ENCODE results near the gene FABP7. TPM values are rescaled to one million over a fixed set of nuclear protein-coding genes. Genes with fewer than 3 reads are reported as not detected.

FABP7 gene
- total and polyA plus RNA-seq, 2 of the 13 experiments (the other 11 are each of a cell fraction or from before 2014, with no cell fraction given), result not detected

GRCh38 chr6:122755901-122756300 lies 23.6 kb upstream of the FABP7 start (continued):
- TF ChIP-seq PAX8 (CRISPR knock-in tag; IDR thresholded peaks at IDR 0.05; ENCODE audit: borderline replicate concordance) (no peak), ZNF605 (CRISPR knock-in tag; IDR thresholded peaks at IDR 0.05) (no peak)

- no TSS peak for BruUV-seq (replicated peaks)
- intact Hi-C loops (cut with micrococcal nuclease; ENCODE audit: unreplicated experiment), result no loop called here
- Histone ChIP-seq H3K4me2 (ENCODE audit: low read depth, low read length) (no peak overlapping the region), H2AFZ (ENCODE audit: low read length) (no peak overlapping the region), H4K20me1 (ENCODE audit: insufficient read depth, low read length) (no peaks in the 10 kb centered on the region), H3K27ac (ENCODE audit: extremely low read length, insufficient read depth, low read length) (no peak overlapping the region), H3K9ac (ENCODE audit: insufficient read depth, low read depth, low read length) (no peak overlapping the region), H3K4me3 (replicated peaks in 1 of 3; ENCODE audit: insufficient read depth in 1 of 3, low read depth in 2 of 3, low read length in 3 of 3) (no peak overlapping the region), H3K4me1 (ENCODE audit: insufficient read depth, low read length) (no peaks in the 10 kb centered on the region), H3K36me3 (replicated peaks in 1 of 2; ENCODE audit: control insufficient read depth in 1 of 2, insufficient read depth in 2 of 2, low read length in 2 of 2) (no peaks in the 10 kb centered on the region), H3K27me3 (ENCODE audit: control insufficient read depth in 1 of 2, insufficient read depth in 2 of 2, low read length in 2 of 2) (no peaks in the 10 kb centered on the region), H3K79me2 (ENCODE audit: insufficient read depth, low read length) (no peaks in the 10 kb centered on the region), H3K9me3 (ENCODE audit: low read length) (no peaks in the 10 kb centered on the region)
- WGBS (ENCODE audit: low lambda C conversion rate), result 0% methylated on average over 1 of the region's 1 CpG
- TF ChIP-seq ZBTB25 (CRISPR knock-in tag; IDR thresholded peaks at IDR 0.05) (no peak), PHF21A (CRISPR knock-in tag; IDR thresholded peaks at IDR 0.05) (no peak), SMAD3 (CRISPR knock-in tag; IDR thresholded peaks at IDR 0.05) (no peak), AGO2 (optimal IDR thresholded peaks at IDR 0.05; ENCODE audit: low read depth, low read length) (no peak), ZNF343 (CRISPR knock-in tag; IDR thresholded peaks at IDR 0.05) (no peak), AHDC1 (CRISPR knock-in tag; IDR thresholded peaks at IDR 0.05; ENCODE audit: borderline replicate concordance) (no peak), DNMT3B (CRISPR knock-in tag; conservative IDR thresholded peaks at IDR 0.05) (no peak), GTF3A (CRISPR knock-in tag; conservative IDR thresholded peaks at IDR 0.05) (no peak), ZBTB37 (CRISPR knock-in tag; IDR thresholded peaks at IDR 0.05) (no peak), JARID2 (CRISPR knock-in tag; IDR thresholded peaks at IDR 0.05; ENCODE audit: insufficient replicate concordance) (no peak), MAFK (conservative IDR thresholded peaks at IDR 0.05 in 1 of 2, IDR thresholded peaks at IDR 0.05 in 1 of 2; ENCODE audit: low read length in 2 of 2) (no peak), ZNF383 (CRISPR knock-in tag; IDR thresholded peaks at IDR 0.05; ENCODE audit: borderline replicate concordance) (no peak), ZBTB42 (CRISPR knock-in tag; IDR thresholded peaks at IDR 0.05) (no peak), ZFP36L1 (CRISPR knock-in tag; IDR thresholded peaks at IDR 0.05) (no peak)
- ATAC-seq, result no peak
- ChIA-PET CTCF (ENCODE audit: low intra/inter-chr PET ratio, low total read pairs) (no interaction called here), POLR2A (no interaction called here)
- no peak for FAIRE-seq
- in situ Hi-C loops (cut with HindIII; ENCODE audit: extremely low pct_ligation_motif_present, low pct_unique_long_range_greater_than_20kb), result no loop called here
- no peak for DNase-seq (ENCODE audit: low spot score)
Observed at GRCh38 chr6:122758927-122759334, 20.6 kb upstream of the FABP7 start.
